ENCODE data around the gene DPYD. TPM values are rescaled to one million over a fixed set of nuclear protein-coding genes. Genes with fewer than 3 reads are reported as not detected.

DPYD gene
- total and polyA plus RNA-seq, 4 donors = 17.7 to 99.3 (median 74.4) TPM

DNA sequence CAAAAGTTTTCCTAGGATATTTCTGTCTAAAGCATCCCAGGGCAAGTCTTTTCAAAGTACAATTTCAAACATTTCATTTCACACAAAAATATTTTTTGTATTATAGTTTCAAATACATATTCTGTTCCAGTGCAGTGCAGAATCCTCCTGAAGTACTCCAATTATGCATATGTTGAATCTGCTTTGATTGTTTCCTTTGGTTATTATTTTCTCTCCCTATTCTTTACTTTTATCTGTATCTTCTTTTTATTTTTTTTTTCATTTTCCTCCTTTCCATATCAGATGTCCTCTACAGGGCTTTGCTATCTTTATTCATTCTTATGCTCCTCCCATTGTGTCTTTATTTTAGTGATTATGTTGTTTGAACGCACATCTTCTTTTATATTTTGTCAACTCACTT lies 274.8 kb downstream of the DPYD start:
- H3K27me3 ChIP-seq (ENCODE audit: control insufficient read depth in 3 of 3, insufficient read depth in 3 of 3, low read length in 2 of 3) = no peaks in the 10 kb centered on the region
- H3K9me3 ChIP-seq (ENCODE audit: control insufficient read depth in 4 of 4, insufficient read depth in 3 of 4, low read length in 3 of 4) = peaks cover 0 to 7% (median 0%) of the 10 kb centered on the region in 4 donors
- DNase-seq (no peak), ATAC-seq (ENCODE audit: insufficient read depth, low FRiP score) (no peak)
- no peaks in the 10 kb centered on the region for H3K36me3 ChIP-seq (ENCODE audit: control insufficient read depth in 4 of 4, insufficient read depth in 4 of 4, low read length in 4 of 4)
- no peak overlapping the region for H3K4me3 ChIP-seq
- H3K9ac ChIP-seq (ENCODE audit: insufficient read depth in 1 of 2, low read length in 2 of 2) = no peak overlapping the region
- TF ChIP-seq CTCF (IDR thresholded peaks at IDR 0.05; ENCODE audit: control extremely low read depth, extremely low read depth) = no peak
- no peaks in the 10 kb centered on the region for H3K4me1 ChIP-seq (ENCODE audit: control insufficient read depth in 5 of 5, insufficient read depth in 5 of 5, low read length in 5 of 5)
- no peak overlapping the region for H3K27ac ChIP-seq (ENCODE audit: low read depth in 1 of 2, low read length in 1 of 2)
- WGBS, 2 donors = 98 to 99% methylated on average over 1 of the region's 1 CpG

GRCh38 chr1:97640677-97641076 lies 280.2 kb downstream of the DPYD start:
- no peak for DNase-seq
- Histone ChIP-seq H3K4me3 (no peak overlapping the region), H3K9me3 (ENCODE audit: control insufficient read depth in 4 of 4, insufficient read depth in 3 of 4, low read length in 3 of 4) (no peaks in the 10 kb centered on the region), H3K36me3 (ENCODE audit: control insufficient read depth in 4 of 4, insufficient read depth in 4 of 4, low read length in 4 of 4) (peaks cover 0 to 3% (median 0%) of the 10 kb centered on the region in 4 donors), H3K27me3 (ENCODE audit: control insufficient read depth in 3 of 3, insufficient read depth in 3 of 3, low read length in 2 of 3) (no peaks in the 10 kb centered on the region), H3K27ac (ENCODE audit: low read depth in 1 of 2, low read length in 1 of 2) (no peak overlapping the region), H3K9ac (ENCODE audit: insufficient read depth in 1 of 2, low read length in 2 of 2) (no peak overlapping the region), H3K4me1 (ENCODE audit: control insufficient read depth in 5 of 5, insufficient read depth in 5 of 5, low read length in 5 of 5) (no peaks in the 10 kb centered on the region)
- ATAC-seq (ENCODE audit: insufficient read depth, low FRiP score) = no peak
- no peak for TF ChIP-seq CTCF (IDR thresholded peaks at IDR 0.05; ENCODE audit: control extremely low read depth, extremely low read depth)

GRCh38 chr1:97636941-97637340 lies 283.9 kb downstream of the DPYD start:
- H3K4me1 ChIP-seq (ENCODE audit: control insufficient read depth in 5 of 5, insufficient read depth in 5 of 5, low read length in 5 of 5) = peaks cover 0 to 5% (median 2%) of the 10 kb centered on the region in 5 donors
- no peaks in the 10 kb centered on the region for H3K9me3 ChIP-seq (ENCODE audit: control insufficient read depth in 4 of 4, insufficient read depth in 3 of 4, low read length in 3 of 4)
- H3K27me3 ChIP-seq (ENCODE audit: control insufficient read depth in 3 of 3, insufficient read depth in 3 of 3, low read length in 2 of 3) = no peaks in the 10 kb centered on the region
- ATAC-seq (ENCODE audit: insufficient read depth, low FRiP score) (no peak), DNase-seq (no peak)
- H3K4me3 ChIP-seq = no peak overlapping the region
- no peak overlapping the region for H3K9ac ChIP-seq (ENCODE audit: insufficient read depth in 1 of 2, low read length in 2 of 2)
- no peak overlapping the region for H3K27ac ChIP-seq (ENCODE audit: low read depth in 1 of 2, low read length in 1 of 2)
- no peak for TF ChIP-seq CTCF (IDR thresholded peaks at IDR 0.05; ENCODE audit: control extremely low read depth, extremely low read depth)
- H3K36me3 ChIP-seq (ENCODE audit: control insufficient read depth in 4 of 4, insufficient read depth in 4 of 4, low read length in 4 of 4) = peaks cover 0 to 3% (median 0%) of the 10 kb centered on the region in 4 donors

GRCh38 chr1:97634758-97635157 lies 286.1 kb downstream of the DPYD start:
- DNase-seq (no peak), ATAC-seq (ENCODE audit: insufficient read depth, low FRiP score) (no peak)
- H3K4me3 ChIP-seq = no peak overlapping the region
- H3K27me3 ChIP-seq (ENCODE audit: control insufficient read depth in 3 of 3, insufficient read depth in 3 of 3, low read length in 2 of 3) = no peaks in the 10 kb centered on the region
- no peak overlapping the region for H3K27ac ChIP-seq (ENCODE audit: low read depth in 1 of 2, low read length in 1 of 2)
- 87 to 94% methylated on average over 2 of the region's 2 CpGs for WGBS, 2 donors
- TF ChIP-seq CTCF (IDR thresholded peaks at IDR 0.05; ENCODE audit: control extremely low read depth, extremely low read depth) = no peak
- H3K36me3 ChIP-seq (ENCODE audit: control insufficient read depth in 4 of 4, insufficient read depth in 4 of 4, low read length in 4 of 4) = peaks cover 0 to 3% (median 0%) of the 10 kb centered on the region in 4 donors
- no peaks in the 10 kb centered on the region for H3K9me3 ChIP-seq (ENCODE audit: control insufficient read depth in 4 of 4, insufficient read depth in 3 of 4, low read length in 3 of 4)
- H3K4me1 ChIP-seq (ENCODE audit: control insufficient read depth in 5 of 5, insufficient read depth in 5 of 5, low read length in 5 of 5) = peaks cover 0 to 13% (median 4%) of the 10 kb centered on the region in 5 donors
- H3K9ac ChIP-seq (ENCODE audit: insufficient read depth in 1 of 2, low read length in 2 of 2) = no peak overlapping the region

Data from lung (tissue), 12 donors.